Omental fat pad (tissue), 4 donors: ENCODE results near the gene RNF112. TPM values are rescaled to one million over a fixed set of nuclear protein-coding genes. Genes with fewer than 3 reads are reported as not detected.

Experiments
- ATAC-seq: fragments of 150-250 bp; one replicate; pipeline ENCODE4 v1.9.1; 2016; ENCODE audit warnings: mild to moderate bottlenecking, moderate library complexity; ENCODE audit not compliant: low FRiP score
- DNase-seq: peaks from one replicate; pipeline ENCODE4 v3.0.0-alpha.2; 2019; ENCODE audit warnings: low spot score
- CTCF ChIP-seq, 3 donors: fragments of 450-650 bp; IDR thresholded peaks; one replicate each; pipeline ENCODE4 v1.5.1; 2016 to 2017; ENCODE audit warnings: antibody characterized with exemption in 3 of 3, mild to moderate bottlenecking in 3 of 3, moderate library complexity in 2 of 3
- total RNA-seq, 4 donors: library from RNA; depleted of rRNA; stranded (reverse); fragments of >200 nt; gene quantifications; one replicate each; pipeline ENCODE4 v1.1.0, GENCODE V29; 2016

Gene RNF112
- total RNA-seq, result 1 to 10 TPM in 3 of 4 donors, under 1 TPM in 1; 0.44 to 3.0 (median 1.7) TPM

- TF ChIP-seq CTCF (IDR thresholded peaks at IDR 0.05), result no peak
- no peak for ATAC-seq
- DNase-seq, result no peak
Observed at GRCh38 chr17:19410875-19411620, at the start of gene RNF112. RNF112 (plus strand) TSS chr17:19411232; CDS start chr17:19411409, 177 bp downstream.

- no peak for ATAC-seq
- no peak for DNase-seq
- TF ChIP-seq CTCF (IDR thresholded peaks at IDR 0.05), result no peak
Observed at GRCh38 chr17:19361326-19361725, 49.7 kb upstream of the RNF112 start.

GRCh38 chr17:19361944-19362276, 49.1 kb upstream of the RNF112 start:
- no peak for TF ChIP-seq CTCF (IDR thresholded peaks at IDR 0.05)
- ATAC-seq (no peak), DNase-seq (no peak)

- ATAC-seq (peak; percentile 90), DNase-seq (peak; percentile 84)
- TF ChIP-seq CTCF (IDR thresholded peaks at IDR 0.05), result peak in 2 of 3 donors; percentile 32 to 89
Observed at GRCh38 chr17:19362277-19363113, 48.5 kb upstream of the RNF112 start, which contains the start of gene B9D1. B9D1 (minus strand) TSS chr17:19362723; CDS start chr17:19362569, 154 bp downstream.

GRCh38 chr17:19363114-19363438, 48.0 kb upstream of the RNF112 start:
- TF ChIP-seq CTCF (IDR thresholded peaks at IDR 0.05), result no peak
- ATAC-seq (no peak), DNase-seq (no peak)

- no peak for ATAC-seq
- DNase-seq, result no peak
- TF ChIP-seq CTCF (IDR thresholded peaks at IDR 0.05), result no peak
Observed at GRCh38 chr17:19363460-19364035, 47.5 kb upstream of the RNF112 start.
